Parathyroid adenoma (tissue), 2 donors: ENCODE data around the gene CNTF.

Experiments
- H2AFZ ChIP-seq: fragments of 300-600 bp; sonication (generic); one replicate; pipeline ENCODE4 v1.7.0; 2017; ENCODE audit warnings: antibody characterized with exemption, mild to moderate bottlenecking
- H3K27ac ChIP-seq: fragments of 300-600 bp; sonication (generic); one replicate; pipeline ENCODE4 v1.7.0; 2017
- H3K27me3 ChIP-seq: fragments of 300-600 bp; sonication (generic); one replicate; pipeline ENCODE4 v1.7.0; 2017; ENCODE audit warnings: low read length; ENCODE audit not compliant: control insufficient read depth, insufficient read depth
- H3K36me3 ChIP-seq: fragments of 300-600 bp; sonication (generic); one replicate; pipeline ENCODE4 v1.7.0; 2017; ENCODE audit warnings: low read length; ENCODE audit not compliant: control insufficient read depth, insufficient read depth
- H3K4me1 ChIP-seq: fragments of 300-600 bp; sonication (generic); one replicate; pipeline ENCODE4 v1.7.0; 2017; ENCODE audit warnings: control low read depth
- H3K4me2 ChIP-seq: fragments of 300-600 bp; sonication (generic); one replicate; pipeline ENCODE4 v1.7.0; 2017; ENCODE audit warnings: low read length
- H3K4me3 ChIP-seq: fragments of 300-600 bp; sonication (generic); one replicate; pipeline ENCODE4 v1.7.0; 2017; ENCODE audit warnings: low read depth, low read length
- H3K79me2 ChIP-seq: fragments of 300-600 bp; sonication (generic); one replicate; pipeline ENCODE4 v1.7.0; 2017; ENCODE audit warnings: control low read depth
- H3K9ac ChIP-seq: fragments of 300-600 bp; sonication (generic); one replicate; pipeline ENCODE4 v1.7.0; 2017; ENCODE audit warnings: mild to moderate bottlenecking
- H3K9me3 ChIP-seq: fragments of 300-600 bp; sonication (generic); one replicate; pipeline ENCODE4 v1.7.0; 2017; ENCODE audit warnings: low read length; ENCODE audit not compliant: control insufficient read depth
- CTCF ChIP-seq: fragments of 300-600 bp; sonication (generic); IDR thresholded peaks from one replicate; pipeline ENCODE4 v1.7.0; 2017; ENCODE audit warnings: antibody characterized with exemption, mild to moderate bottlenecking
- donor health status: primary hyperparathyroidism.

Gene CNTF

GRCh38 chr11:58641803-58642581 is 19.5 kb downstream of the CNTF start:
- Histone ChIP-seq H3K79me2 (no peaks in the 10 kb centered on the region), H3K9ac (no peak overlapping the region), H3K27ac (peak overlapping the region; percentile 90), H3K36me3 (no peaks in the 10 kb centered on the region), H3K4me2 (no peak overlapping the region), H3K9me3 (no peaks in the 10 kb centered on the region), H3K4me1 (peaks cover 21% of the 10 kb centered on the region), H3K27me3 (no peaks in the 10 kb centered on the region), H3K4me3 (no peak overlapping the region), H2AFZ (peak overlapping the region; percentile 23)
- TF ChIP-seq CTCF = no peak

GRCh38 chr11:58645854-58646253 is 23.4 kb downstream of the CNTF start:
- H3K9ac ChIP-seq = no peak overlapping the region
- no peak overlapping the region for H3K27ac ChIP-seq
- H2AFZ ChIP-seq = no peak overlapping the region
- no peaks in the 10 kb centered on the region for H3K36me3 ChIP-seq
- no peak overlapping the region for H3K4me3 ChIP-seq
- no peak for TF ChIP-seq CTCF
- peaks cover 14% of the 10 kb centered on the region for H3K4me1 ChIP-seq
- H3K79me2 ChIP-seq = no peaks in the 10 kb centered on the region
- no peaks in the 10 kb centered on the region for H3K9me3 ChIP-seq
- H3K27me3 ChIP-seq = no peaks in the 10 kb centered on the region
- no peak overlapping the region for H3K4me2 ChIP-seq

GRCh38 chr11:58647141-58647699 is 24.8 kb downstream of the CNTF start:
- Histone ChIP-seq H3K27me3 (no peaks in the 10 kb centered on the region), H3K9ac (no peak overlapping the region), H3K27ac (no peak overlapping the region), H3K79me2 (no peaks in the 10 kb centered on the region), H3K36me3 (no peaks in the 10 kb centered on the region), H3K4me1 (peaks cover 3% of the 10 kb centered on the region), H3K9me3 (no peaks in the 10 kb centered on the region), H2AFZ (no peak overlapping the region), H3K4me2 (no peak overlapping the region), H3K4me3 (no peak overlapping the region)
- no peak for TF ChIP-seq CTCF

GRCh38 chr11:58647866-58648265 is 25.4 kb downstream of the CNTF start:
- no peak overlapping the region for H3K4me2 ChIP-seq
- no peak overlapping the region for H3K27ac ChIP-seq
- H3K9me3 ChIP-seq = no peaks in the 10 kb centered on the region
- H3K79me2 ChIP-seq = no peaks in the 10 kb centered on the region
- H3K36me3 ChIP-seq = no peaks in the 10 kb centered on the region
- H3K27me3 ChIP-seq = no peaks in the 10 kb centered on the region
- no peak overlapping the region for H3K4me3 ChIP-seq
- H3K9ac ChIP-seq = no peak overlapping the region
- no peak overlapping the region for H2AFZ ChIP-seq
- no peak for TF ChIP-seq CTCF
- H3K4me1 ChIP-seq = no peaks in the 10 kb centered on the region

- no peak overlapping the region for H3K9ac ChIP-seq
- H3K27ac ChIP-seq = no peak overlapping the region
- no peak overlapping the region for H3K4me3 ChIP-seq
- H3K9me3 ChIP-seq = no peaks in the 10 kb centered on the region
- H3K4me2 ChIP-seq = no peak overlapping the region
- no peaks in the 10 kb centered on the region for H3K4me1 ChIP-seq
- no peaks in the 10 kb centered on the region for H3K36me3 ChIP-seq
- H3K27me3 ChIP-seq = no peaks in the 10 kb centered on the region
- no peak for TF ChIP-seq CTCF
- H2AFZ ChIP-seq = no peak overlapping the region
- no peaks in the 10 kb centered on the region for H3K79me2 ChIP-seq
These were observed 27.2 kb downstream of the CNTF start for GRCh38 chr11:58649623-58650022.
